PC-9 (cell line): ENCODE measurements around the gene KRTAP5-10.
"Not testable (repeated sequence)": the region's sequence is repeated elsewhere in the genome, so short reads cannot be mapped to it uniquely, and the experiment has no call there.

Experiments used
- CTCF ChIP-seq: fragments of 200-600 bp; sonication (generic); conservative IDR thresholded peaks from 2 replicates; pipeline ENCODE4 v1.6.1; 2017; ENCODE audit warnings: mixed run types, antibody characterized with exemption, mild to moderate bottlenecking, moderate library complexity
- EZH2 ChIP-seq: fragments of 200-600 bp; sonication (generic); IDR thresholded peaks from 2 replicates; pipeline ENCODE4 v1.8.0; 2017; ENCODE audit warnings: antibody characterized with exemption, low read depth

- TF ChIP-seq CTCF, EZH2: not testable (repeated sequence)
Observed at GRCh38 chr11:71579513-71579912, 14.2 kb downstream of the KRTAP5-10 start.
